Stimulated activated CD4-positive, alpha-beta T cell treated with anti-CD3 and anti-CD28 coated beads, Interleukin-15, amount 100 ng/mL, for 48 hours (primary cell): Measurements from ENCODE around the gene CUEDC1.

Experiments
- DNase-seq, 2 donors: peaks; one replicate each; pipeline ENCODE4 v3.0.0-alpha.2; 2020; ENCODE audit warnings: low read depth in 2 of 2

Gene CUEDC1

DNA sequence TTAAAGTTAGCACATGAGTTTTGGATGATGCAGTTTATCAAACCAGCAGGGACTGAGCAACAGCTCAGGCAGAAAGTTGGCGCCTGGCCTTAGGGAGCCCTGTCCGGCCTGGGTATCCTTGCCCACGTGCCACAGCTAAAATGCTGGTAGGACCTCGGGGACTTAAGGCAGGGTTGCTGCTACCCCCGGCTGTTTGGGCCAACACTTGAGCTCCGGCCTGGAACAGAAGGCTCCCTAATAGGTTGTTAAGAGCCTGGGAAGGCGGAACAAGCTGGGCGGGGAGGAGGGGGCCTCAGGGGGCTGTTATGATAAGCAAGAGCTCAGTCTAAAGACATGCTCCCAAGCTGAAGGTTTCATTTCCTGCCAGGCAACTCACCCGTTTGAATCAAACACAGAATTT is 39.7 kb downstream of the CUEDC1 start:
- no peak for DNase-seq

DNA sequence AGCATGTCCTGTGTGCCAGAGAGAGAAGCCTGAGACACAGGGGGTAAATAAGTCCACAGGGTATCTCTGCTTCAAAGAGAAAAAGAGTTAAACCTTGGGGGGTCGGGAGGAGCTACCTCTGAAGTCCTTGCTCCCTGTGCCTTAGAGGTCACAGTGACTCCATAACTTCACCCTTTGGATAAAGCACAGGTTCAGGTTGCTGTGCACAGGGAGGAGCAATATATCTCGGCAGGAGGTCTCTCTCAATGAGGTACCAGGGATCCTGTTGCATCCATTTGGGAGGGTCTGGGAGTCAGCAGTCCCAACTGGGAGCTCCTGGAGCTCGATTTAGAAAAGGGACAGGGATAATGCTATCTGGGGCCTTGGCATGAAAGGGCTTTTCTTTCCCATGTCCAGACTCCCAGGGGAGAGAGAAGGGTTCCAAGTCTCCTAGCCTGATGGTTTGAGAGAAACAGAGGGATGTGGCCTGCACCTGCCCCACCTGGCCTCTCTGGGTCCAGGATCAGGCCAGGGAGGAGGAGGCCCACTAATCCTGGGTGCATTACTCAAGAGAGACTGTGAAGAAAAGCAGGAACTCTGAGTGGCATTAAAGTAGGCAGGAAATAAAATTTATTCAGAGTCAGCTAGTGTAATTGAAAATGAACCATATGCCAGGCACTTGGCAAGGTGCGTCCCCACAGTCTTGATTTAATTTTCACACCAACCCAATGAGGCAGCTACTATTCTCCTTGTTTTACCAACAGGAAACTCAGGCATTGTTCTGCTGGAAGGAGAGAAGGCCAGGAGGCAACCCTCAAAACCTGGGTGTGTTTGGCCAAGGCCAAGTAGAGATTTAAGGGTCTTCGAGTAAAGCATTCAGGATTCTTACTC is 40.7 kb downstream of the CUEDC1 start:
- DNase-seq = no peak

DNA sequence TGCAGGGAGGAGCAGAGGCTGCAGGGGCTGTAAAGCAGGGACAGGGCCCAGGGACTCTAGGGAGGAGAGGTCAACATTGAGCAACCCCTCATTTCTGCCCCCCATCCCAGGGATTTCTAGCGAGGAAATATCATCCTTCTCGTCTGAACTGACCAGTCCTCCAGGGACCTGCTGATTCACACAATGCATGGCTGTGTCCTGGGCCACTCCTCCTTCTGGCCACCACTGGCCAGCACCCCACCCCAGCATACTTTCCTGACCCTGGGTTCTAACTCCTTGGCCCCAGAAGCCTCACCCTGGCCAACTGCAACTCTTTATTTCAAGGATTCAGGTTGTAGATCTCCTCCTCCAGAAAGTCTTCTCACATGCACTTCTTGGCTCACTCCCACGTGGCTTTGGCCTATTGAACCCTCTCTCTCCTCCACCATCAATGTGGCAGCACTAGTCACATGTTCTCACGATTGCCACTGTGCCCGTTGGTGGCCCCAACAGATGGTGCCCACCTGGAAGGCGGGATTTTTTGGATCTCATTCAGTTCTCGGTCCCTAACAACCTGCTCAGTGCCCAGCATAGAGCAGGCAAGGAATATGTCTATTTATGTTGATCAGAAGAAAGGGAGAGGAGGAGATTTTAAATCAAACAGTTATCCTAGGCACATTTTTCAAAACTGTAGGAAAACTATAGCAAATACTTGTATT is 41.5 kb downstream of the CUEDC1 start:
- DNase-seq = no peak

DNA sequence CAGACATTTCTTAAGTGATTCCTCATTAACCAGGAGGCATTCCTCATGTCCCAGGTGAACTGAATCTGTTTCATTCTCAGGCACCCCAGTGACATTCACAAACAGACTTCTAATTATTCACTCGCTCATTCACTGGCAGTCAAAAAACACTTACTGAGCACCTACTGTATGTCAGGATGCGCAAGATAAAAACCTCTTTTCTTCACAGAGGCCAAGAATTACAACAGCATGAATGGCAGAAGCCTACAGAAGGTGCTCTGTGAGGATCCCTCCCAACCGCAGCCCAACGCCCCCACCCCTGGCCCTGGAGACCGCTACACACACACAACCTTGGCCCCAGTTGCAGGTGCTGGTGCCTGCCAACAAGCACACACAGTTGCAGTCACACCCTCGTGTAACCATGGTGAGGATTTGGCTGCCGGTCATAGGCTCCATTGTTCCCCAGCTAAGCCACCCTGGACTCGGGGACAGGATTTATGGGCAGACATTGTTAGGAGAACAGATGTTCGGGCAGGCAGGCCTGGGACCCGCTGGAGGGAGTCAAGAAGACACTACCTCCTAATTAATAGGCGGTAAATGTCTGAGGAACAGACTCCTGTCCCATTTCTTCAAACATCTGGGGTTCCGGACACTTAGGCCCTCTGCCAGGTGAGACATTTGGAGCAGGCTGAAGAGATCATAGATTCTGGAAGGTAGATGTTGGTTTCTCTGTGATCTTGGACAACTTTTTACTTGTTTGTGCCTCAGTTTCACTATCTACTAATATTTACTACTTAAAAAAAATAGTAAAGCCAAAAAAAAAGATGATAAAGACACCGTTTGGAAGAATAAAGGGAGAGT is 43.2 kb downstream of the CUEDC1 start:
- DNase-seq = no peak

DNA sequence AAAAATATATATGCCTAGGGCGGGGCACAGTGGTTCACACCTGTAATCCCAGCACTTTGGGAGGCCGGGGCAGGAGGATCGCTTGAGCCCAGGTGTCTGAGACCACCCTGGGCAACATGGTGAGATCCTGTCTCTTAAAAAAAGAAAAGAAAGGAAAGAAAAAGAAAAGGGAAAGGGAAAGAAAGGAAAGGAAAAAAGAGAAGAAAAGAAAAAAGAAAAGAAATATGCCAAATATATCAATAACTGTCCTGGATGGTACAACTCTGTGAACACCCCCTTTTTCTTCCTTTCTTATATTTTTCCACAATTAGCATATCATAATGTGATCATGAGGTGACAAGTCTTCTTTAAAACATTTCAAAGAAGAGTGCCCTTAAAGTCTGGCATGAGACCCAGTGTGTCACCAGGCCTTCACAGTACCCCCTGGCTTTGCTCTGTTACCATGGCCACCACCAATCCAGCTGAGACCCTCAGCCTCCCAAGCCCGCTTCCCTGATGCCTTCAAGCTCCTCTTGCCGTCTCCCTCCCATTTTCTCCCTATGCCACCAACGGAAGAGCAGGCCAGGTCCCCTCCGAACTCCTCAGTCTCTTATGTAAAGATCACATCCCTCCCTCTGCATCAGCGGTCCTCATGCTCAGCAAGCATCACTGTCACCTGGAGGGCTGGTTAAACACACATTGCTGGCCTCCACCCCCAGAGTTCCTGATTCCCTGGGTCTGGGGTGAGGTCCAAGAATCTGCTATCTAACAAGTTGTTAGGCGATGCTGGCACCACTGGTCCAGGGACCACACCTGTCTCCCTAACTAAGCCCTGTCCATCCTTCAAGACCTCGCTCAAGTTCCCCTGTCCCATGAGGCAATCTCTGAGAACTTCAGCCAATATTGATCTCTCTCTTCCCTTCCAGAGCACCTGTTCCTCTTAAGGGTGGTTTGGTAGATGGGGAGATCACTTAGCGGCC is 44.5 kb downstream of the CUEDC1 start:
- DNase-seq = no peak

DNA sequence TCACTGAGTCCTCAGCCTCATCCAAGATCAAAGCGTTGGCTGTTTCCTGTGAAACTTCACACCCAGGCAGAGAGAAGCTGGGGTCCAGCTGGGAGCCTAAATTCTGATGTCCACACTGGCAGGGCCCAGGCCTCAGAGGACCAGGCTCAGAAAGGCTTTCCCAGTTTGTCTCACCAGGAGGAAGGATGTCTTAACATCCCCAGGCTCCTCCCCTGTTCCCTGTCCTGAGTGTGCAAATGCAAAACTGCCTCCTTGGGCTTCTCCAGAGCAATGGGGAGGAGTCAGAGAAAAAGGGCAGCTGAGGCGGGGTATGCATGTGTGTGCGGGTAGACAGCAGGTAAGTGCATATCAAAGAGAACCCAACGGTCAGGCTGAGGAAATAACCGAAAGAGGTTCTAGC is 45.7 kb downstream of the CUEDC1 start:
- no peak for DNase-seq

DNA sequence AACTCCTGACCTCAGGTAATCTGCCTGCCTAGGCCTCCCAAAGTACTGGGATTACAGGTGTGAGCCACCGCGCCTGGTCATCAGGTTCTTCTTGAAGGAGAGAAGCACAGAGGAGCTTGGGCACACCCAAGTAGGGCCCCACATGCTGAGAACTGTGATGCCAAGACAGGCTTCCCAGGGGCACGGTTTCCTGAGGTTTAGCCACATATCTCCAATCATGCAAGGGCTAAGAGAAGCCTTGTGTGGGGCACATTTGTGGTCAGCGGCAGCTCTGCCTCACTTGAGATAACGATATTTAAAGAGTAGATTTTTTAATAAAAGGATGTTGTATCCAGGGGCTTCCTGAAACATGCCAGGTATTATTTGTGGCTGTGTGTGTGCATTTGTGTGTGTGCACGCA is 46.9 kb downstream of the CUEDC1 start:
- DNase-seq = no peak

DNA sequence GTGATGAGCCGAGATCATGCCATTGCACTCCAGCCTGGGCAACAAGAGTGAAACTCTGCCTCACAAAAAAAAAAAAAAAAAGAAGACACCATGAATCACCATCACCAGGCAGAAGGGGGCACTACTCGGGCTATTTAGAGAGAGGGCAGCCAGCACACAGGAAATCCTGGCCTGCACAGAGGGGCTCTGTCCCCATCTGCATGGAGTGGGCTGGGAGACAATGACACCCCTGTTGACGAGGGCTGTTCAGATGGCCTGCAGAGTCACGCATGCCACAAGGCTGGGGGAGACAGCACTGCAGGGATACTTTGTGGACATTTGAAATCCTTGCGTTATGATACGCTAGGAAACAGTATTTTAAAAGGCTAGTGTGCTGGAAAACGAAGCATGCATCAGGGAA is 48.3 kb downstream of the CUEDC1 start:
- no peak for DNase-seq

DNA sequence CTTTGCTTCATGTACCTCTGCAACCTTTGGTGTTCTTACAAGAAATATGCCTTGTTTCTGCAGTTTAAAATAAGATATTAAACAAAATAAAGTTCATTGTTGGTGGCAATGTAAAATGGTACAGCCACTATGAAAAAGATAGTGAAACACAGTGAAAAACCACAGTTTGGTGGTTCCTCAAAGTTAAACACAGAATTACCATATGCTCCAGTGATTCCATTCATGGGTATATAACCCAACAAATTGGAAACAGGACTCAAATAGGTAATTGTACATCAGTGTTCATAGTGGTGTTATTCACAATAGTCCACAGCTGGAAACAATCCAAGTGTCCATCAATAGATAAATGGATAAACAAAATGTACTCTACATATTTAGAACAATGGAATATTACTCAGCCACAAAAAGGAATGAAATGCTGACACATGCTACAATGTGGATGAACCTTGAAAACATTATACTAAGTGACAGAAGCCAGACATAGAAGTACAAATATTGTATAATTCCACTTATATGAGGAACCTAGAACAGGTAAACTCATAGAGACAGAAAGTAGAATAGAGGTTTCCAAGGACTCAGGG is 49.2 kb downstream of the CUEDC1 start:
- DNase-seq = no peak

DNA sequence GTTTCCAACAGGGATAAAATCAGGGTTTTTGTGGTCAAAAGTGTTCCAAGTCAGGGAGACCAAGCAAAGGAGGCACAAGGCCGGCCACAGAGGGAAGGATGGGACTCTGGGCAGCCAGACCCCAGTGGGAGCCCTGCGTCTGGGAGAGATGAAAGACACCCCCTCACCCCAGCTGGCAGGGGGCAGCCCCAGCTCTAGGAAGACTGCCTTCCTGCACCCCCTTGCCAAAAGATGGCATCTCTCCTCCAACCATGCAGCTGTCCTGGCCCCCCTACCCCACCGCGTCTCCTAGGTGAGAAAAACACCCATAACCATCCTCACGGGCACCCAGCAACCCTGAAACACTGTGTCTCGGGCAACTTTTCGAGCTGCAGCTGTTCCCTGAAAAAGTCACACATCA is 51.3 kb downstream of the CUEDC1 start:
- no peak for DNase-seq

DNA sequence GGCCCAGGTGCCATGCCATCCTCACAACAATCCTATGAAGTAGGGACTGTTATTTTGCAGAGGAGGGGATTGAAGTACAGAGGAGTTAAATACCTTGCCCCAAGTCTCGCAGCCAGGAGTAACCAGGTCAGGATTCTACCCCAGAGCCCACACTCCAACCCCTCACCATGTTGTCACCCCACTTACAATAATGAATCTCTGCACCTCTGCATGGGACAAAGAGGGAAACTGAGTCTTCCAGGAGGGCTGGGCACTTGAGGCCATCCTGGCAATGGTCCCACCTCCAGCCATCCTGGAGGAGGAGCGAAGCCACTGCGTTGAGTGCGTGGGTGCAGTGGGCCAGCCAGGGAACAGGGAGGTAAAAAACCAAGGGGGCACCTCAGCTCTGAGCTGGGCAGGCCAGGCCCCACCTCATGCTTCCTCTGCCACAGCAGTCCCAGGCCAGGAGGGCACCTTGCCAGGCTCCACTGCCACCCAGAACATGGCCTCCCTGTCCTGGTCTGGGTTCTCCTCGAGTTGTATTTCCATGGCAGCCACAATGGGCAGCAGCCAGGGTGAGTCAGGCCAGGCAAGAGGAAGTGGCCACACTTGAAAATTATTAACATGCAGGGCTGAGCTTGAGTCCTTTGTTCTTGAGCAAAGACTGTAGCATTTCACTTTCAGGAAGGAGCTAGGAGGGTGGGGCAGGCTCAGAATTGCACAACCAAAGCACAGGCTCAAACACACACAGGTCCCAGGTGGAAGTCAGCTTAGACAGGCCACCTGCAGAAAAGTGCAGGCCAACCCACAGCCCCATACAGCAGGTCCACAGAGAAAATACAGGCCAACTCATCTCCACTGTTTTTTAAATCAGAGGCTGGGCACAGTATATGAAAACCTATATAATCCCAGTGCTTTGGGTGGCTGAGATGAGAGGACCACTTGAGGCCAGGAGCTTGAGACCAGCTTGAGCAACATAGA is 52.1 kb downstream of the CUEDC1 start:
- DNase-seq = no peak

DNA sequence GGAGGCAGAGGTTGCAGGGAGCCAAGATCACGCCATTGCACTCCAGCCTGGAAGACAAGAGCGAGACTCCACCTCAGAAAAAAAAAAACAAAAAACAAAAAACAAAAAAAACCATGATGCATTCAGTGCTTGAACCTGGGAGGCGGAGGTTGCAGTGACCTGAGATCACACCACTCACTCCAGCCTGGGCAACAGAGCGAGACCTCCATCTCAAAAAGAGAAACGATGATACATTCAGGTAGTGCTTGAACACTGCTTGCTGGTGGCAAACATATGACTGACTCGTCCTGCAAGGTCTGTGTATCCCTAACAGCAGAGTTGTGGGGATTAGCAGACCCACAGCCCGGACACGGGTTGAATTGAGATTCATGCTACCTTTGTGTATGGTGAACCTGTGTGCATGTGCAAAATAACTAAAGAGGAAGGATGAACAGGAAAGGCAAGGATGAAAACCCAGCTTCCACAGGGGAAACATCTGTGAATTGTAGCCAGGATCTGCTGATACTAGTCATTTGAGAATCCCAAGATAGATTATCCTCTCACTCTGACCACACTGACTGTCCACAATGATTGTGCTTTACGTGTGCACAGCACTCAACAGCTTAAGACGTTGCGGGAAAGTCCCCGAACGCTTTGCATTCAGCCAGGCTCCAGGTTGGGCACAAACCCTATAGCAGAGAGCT is 53.0 kb downstream of the CUEDC1 start:
- DNase-seq = no peak

DNA sequence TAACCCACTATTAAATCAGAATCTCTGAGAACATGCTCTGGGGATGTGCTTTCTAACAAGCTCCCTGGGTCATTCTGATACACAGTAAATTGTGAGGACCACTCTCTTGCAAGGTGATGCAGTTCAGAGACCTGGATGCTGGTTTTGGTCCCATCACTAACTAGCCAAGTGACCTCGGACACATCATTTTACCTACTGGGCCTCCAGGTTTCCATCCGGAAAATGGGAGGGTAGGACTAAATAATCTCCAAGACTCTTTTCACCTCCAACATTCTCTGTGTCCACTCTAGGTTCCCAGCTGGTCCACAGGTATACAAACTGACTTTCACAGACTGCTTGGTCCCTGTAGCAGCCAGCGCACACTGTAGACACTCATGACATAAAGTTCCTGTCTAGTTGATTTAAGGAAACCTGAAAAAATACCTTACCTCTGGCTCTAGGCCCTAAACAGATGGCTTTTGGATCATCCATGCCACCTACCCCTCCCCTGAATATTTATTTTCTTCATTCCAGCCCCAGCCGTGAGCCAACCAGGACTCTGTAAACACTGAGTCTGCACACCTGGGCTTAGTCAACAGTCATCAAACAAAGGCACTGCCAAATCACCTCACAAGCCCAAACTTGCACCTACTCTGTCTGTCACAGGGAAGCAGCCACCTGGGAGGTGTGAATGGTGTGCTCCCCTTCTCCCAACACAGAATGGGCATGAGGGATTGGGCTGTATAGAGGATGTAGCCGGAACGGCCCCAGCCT is 54.0 kb downstream of the CUEDC1 start:
- no peak for DNase-seq

DNA sequence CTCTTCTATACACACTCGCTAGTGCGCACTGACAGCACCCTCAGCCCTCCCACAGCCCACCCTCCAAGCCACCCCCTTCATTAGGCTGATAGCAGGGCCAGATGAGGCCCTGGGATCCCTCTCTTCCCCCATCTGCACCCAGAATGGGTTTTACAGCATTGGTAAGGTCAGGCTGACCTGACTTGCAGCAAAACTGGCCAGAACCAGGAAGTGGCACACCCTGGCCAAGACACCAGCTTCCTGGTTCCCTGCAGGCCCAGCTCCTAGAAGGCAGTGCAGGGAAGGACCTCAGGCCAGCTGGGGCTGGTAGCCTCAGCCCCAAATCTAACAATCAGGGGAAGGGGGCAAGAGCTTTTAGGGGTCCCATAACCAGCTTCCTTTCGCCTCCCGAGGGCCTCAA is 55.4 kb downstream of the CUEDC1 start:
- no peak for DNase-seq

DNA sequence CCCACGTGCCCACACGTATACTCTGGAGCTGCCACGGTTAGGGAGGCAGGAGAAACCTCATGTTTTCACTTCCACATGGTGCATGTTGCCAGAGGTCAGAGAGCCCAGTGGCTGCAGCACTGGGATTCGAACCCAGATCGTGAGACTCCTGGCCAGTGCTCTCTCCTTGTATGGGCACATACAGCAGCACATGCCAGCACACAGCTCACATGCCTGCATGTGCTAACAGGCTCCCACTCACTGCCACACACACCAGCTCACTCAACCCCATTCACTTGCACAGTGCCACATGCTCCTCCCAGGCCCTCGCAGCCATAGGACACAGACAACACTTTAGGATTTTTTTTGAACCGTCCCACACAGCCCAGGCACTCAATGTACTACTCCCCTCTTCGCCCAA is 55.8 kb downstream of the CUEDC1 start:
- DNase-seq = no peak

DNA sequence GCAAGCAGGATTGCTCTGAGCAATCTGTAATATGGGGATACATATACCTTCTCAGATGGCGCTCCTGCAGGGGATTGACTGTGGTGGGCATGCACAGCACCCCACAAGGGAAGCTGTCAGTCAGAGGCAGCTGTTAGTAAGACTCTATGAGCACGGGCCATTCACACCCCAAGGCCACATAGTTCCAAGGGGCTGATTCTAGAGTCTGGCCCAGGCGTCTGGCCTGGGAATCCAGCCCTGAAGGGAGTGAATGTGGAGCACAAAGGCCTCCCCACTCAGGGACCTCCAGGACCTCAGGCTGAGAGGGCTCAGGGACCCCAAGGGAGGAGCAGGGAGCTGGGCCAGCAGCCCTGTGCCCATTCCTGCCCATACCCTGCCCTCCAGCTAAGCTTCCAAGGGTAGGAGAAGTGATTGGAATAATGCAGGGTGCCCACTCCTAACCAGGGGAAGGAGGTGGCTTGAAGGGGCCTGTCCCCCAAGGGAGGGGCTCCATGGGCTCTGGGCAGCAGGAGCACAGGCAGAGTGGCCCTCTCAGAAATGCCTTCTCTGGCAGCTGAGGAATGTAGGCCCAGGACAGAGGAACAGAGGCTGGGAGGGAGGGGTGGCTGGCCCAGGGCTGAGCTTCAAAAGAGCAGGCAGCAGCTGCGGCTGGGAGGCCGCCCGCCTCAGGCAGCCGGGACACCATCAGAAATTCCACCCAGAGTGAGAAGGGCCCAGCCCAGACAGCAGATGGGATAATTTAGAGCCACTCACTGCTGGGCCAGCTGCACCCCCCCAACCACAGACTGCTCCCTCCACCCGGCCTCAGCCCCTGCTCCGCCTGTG is 56.5 kb downstream of the CUEDC1 start:
- no peak for DNase-seq

DNA sequence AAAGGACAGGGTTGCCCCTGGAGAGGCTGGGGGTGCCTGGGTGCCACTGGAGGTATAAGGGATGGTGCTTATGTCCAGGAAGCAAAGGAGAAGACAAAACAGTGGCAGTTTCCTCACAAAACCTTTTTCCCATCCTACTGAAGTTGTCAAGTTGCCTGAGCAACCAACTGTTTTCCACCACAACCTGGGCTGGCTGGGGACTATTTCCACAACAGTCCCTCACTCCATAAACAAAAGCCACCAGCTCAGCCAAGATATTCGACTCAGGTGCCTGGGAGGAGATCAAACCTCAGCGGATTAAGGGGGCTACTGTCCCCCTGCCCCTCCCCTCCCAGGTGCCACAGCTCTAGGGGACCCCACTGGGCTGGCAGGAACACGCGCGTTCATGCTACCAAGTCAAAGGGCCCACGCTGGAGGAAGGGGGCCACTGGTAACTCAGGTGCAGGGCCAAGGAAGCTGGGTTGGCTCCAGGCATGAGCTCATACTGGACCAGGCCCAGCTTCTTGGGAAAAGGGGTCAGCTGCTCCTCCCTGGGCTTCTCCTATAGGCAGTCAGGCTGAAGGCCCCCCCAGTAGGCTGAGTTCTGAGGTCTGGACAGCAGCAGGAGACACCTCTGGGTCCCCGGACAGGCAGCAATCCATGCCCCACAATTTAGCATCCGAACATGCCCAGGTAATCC is 59.7 kb downstream of the CUEDC1 start:
- no peak for DNase-seq
